Measurements from ENCODE around the gene LGALS7B.
"Not testable (repeated sequence)": the region's sequence is repeated elsewhere in the genome, so short reads cannot be mapped to it uniquely, and the experiment has no call there.

GRCh38 chr19:38807374-38808098 is 18.5 kb downstream of the LGALS7B start:
- TF ChIP-seq CTCF (conservative IDR thresholded peaks at IDR 0.05; ENCODE audit: low read depth in 2 of 2); EZH2phosphoT487 (IDR thresholded peaks at IDR 0.05; ENCODE audit: unreplicated experiment); REST (IDR thresholded peaks at IDR 0.05; ENCODE audit: unreplicated experiment); EZH2 (IDR thresholded peaks at IDR 0.05; ENCODE audit: low read depth, unreplicated experiment); POLR2AphosphoS5 (IDR thresholded peaks at IDR 0.05; ENCODE audit: low read depth); JUNB (IDR thresholded peaks at IDR 0.05; ENCODE audit: unreplicated experiment); ZNF114 (CRISPR knock-in tag; IDR thresholded peaks at IDR 0.05); STAT1 (IDR thresholded peaks at IDR 0.05; ENCODE audit: unreplicated experiment): not testable (repeated sequence)
